K562 (cell line): ENCODE data around the gene C2. TPM values are rescaled to one million over a fixed set of nuclear protein-coding genes. Genes with fewer than 3 reads are reported as not detected.

Source experiments
- ARID4B ChIP-seq: sonication (generic); formaldehyde crosslinking; IDR thresholded peaks from 2 replicates; pipeline ENCODE4 v1.8.0; 2022; ENCODE audit warnings: mild to moderate bottlenecking, missing genetic modification reagents
- CBX3 ChIP-seq, 2 experiments: IDR thresholded peaks; 1 replicate in 1 of 2; 2 replicates in 1 of 2; pipeline ENCODE4 v1.6.1; 2012; ENCODE audit warnings: inconsistent platforms in 2 of 2, low read length in 2 of 2, borderline replicate concordance in 1 of 2, control low read depth in 1 of 2
- DACH1 ChIP-seq: fragments of 450-650 bp; IDR thresholded peaks from 2 replicates; pipeline ENCODE4 v1.6.1; 2018; ENCODE audit not compliant: partially characterized antibody
- DDX20 ChIP-seq: fragments of 450-650 bp; IDR thresholded peaks from 2 replicates; pipeline ENCODE4 v1.6.1; 2016; ENCODE audit warnings: missing genetic modification characterization, low read depth, mild to moderate bottlenecking, missing compliant biosample characterization, moderate library complexity
- E2F8 ChIP-seq: fragments of 450-650 bp; IDR thresholded peaks from 2 replicates; pipeline ENCODE4 v1.7.1; 2018; ENCODE audit warnings: mild to moderate bottlenecking, low read depth; ENCODE audit not compliant: partially characterized antibody
- HDAC2 ChIP-seq: fragments of 450-650 bp; IDR thresholded peaks from 2 replicates; pipeline ENCODE4 v1.6.1; 2016; ENCODE audit warnings: mild to moderate bottlenecking
- HDAC6 ChIP-seq: IDR thresholded peaks from 2 replicates; pipeline ENCODE4 v1.6.1; 2012; ENCODE audit warnings: low read depth, mild to moderate bottlenecking, control low read depth, inconsistent platforms, low read length, moderate library complexity
- HLTF ChIP-seq: fragments of 450-650 bp; IDR thresholded peaks from 2 replicates; pipeline ENCODE4 v1.6.1; 2016
- PHB ChIP-seq: fragments of 250-450 bp; sonication (Bioruptor Pico); IDR thresholded peaks from 2 replicates; pipeline ENCODE4 v1.5.0; 2021
- POLR3A ChIP-seq: IDR thresholded peaks from 2 replicates; pipeline ENCODE4 v1.6.1; 2011; ENCODE audit warnings: borderline replicate concordance, mild to moderate bottlenecking, moderate library complexity; ENCODE audit not compliant: insufficient read length, insufficient read depth; ENCODE audit errors: extremely low read depth
- POU5F1 ChIP-seq: fragments of 150-350 bp; IDR thresholded peaks from 2 replicates; pipeline ENCODE4 v1.6.1; 2014; ENCODE audit warnings: borderline replicate concordance, low read length, low read depth, mild to moderate bottlenecking; ENCODE audit not compliant: partially characterized antibody
- SMAD2 ChIP-seq: fragments of 150-350 bp; IDR thresholded peaks from 2 replicates; pipeline ENCODE4 v1.6.1; 2014; ENCODE audit warnings: low read depth, mild to moderate bottlenecking, low read length
- SMARCA4 ChIP-seq: fragments of 450-650 bp; IDR thresholded peaks from 2 replicates; pipeline ENCODE4 v1.6.1; 2016
- STAT6 ChIP-seq: sonication (generic); formaldehyde crosslinking; IDR thresholded peaks from 2 replicates; pipeline ENCODE4 v1.8.1; 2023; ENCODE audit warnings: mild to moderate bottlenecking, missing genetic modification reagents
- ZC3H4 ChIP-seq: sonication (generic); formaldehyde crosslinking; IDR thresholded peaks from 2 replicates; pipeline ENCODE4 v1.9.0; 2021; ENCODE audit warnings: missing genetic modification reagents, borderline replicate concordance
- ZNF143 ChIP-seq: sonication (generic); formaldehyde crosslinking; IDR thresholded peaks from 2 replicates; pipeline ENCODE4 v1.9.0; 2022; ENCODE audit warnings: mild to moderate bottlenecking, missing genetic modification reagents
- ZNF24 ChIP-seq: fragments of 450-650 bp; IDR thresholded peaks from 2 replicates; pipeline ENCODE4 v1.6.1; 2016
- ZNF280A ChIP-seq: fragments of 450-650 bp; IDR thresholded peaks from 2 replicates; pipeline ENCODE4 v1.6.1; 2018; ENCODE audit warnings: mild to moderate bottlenecking, low read depth; ENCODE audit not compliant: partially characterized antibody
- polyA plus RNA-seq, 8 experiments: library from polyadenylated mRNA; depleted of rRNA in 4 of 8; stranded (reverse) in 5 of 8; unstranded in 3 of 8; fragments of >200 nt; fragmentation: Nextera tagmentation in 2 of 8; fragmentation: Illumina TruSeq in 1 of 8; extraction: Ambion mirVana in 2 of 8; extraction: Trizol in 1 of 8; gene quantifications; 2 replicates each; pipeline versions ENCODE4 v1.2.1 to v1.2.3, GENCODE V29; 2011 to 2014; ENCODE audit warnings: inconsistent platforms in 1 of 8, missing spikeins in 1 of 8
- total RNA-seq, 7 experiments: library from RNA; depleted of rRNA in 6 of 7; stranded (reverse); fragments of >200 nt in 6 of 7; fragmentation: Illumina TruSeq in 2 of 7; extraction: Trizol in 2 of 7; gene quantifications; 2 replicates each; pipeline versions ENCODE4 v1.2.1 to v1.2.3, GENCODE V29; 2011 to 2021; ENCODE audit warnings: low replicate concordance in 1 of 7

Gene C2
- total and polyA plus RNA-seq, 9 of the 15 experiments (the other 6 are each of a cell fraction or from before 2014, with no cell fraction given) = 0.05 to 1.1 (median 0.39) TPM; not detected in 1

GRCh38 chr6:31901415-31901952, 26.0 kb upstream of the C2 start (continued):
- no peak for TF ChIP-seq HDAC6
- TF ChIP-seq ZC3H4 (CRISPR knock-in tag) = no peak
- TF ChIP-seq SMARCA4 = no peak
- TF ChIP-seq POU5F1 = no peak
- no peak for TF ChIP-seq DDX20 (tag)
- TF ChIP-seq ZNF24 = no peak
- no peak for TF ChIP-seq DACH1
- TF ChIP-seq ZNF143 = no peak
- no peak for TF ChIP-seq HLTF
- TF ChIP-seq E2F8 = no peak
- TF ChIP-seq POLR3A = no peak
- TF ChIP-seq HDAC2 = 0 out of 2 replicates have a peak, but pooled peaks have one; percentile 8
- no peak for TF ChIP-seq PHB (CRISPR knock-in tag)
- no peak for TF ChIP-seq STAT6
- no peak for TF ChIP-seq CBX3 (IDR thresholded peaks at IDR 0.05; ENCODE audit: borderline replicate concordance in 1 of 2, low read length in 2 of 2)
- TF ChIP-seq SMAD2 = no peak
- TF ChIP-seq ZNF280A = no peak
- peak; percentile 59 for TF ChIP-seq ARID4B (CRISPR knock-in tag)
